ENCODE results near the gene CABP7.

The CABP7 gene

DNA sequence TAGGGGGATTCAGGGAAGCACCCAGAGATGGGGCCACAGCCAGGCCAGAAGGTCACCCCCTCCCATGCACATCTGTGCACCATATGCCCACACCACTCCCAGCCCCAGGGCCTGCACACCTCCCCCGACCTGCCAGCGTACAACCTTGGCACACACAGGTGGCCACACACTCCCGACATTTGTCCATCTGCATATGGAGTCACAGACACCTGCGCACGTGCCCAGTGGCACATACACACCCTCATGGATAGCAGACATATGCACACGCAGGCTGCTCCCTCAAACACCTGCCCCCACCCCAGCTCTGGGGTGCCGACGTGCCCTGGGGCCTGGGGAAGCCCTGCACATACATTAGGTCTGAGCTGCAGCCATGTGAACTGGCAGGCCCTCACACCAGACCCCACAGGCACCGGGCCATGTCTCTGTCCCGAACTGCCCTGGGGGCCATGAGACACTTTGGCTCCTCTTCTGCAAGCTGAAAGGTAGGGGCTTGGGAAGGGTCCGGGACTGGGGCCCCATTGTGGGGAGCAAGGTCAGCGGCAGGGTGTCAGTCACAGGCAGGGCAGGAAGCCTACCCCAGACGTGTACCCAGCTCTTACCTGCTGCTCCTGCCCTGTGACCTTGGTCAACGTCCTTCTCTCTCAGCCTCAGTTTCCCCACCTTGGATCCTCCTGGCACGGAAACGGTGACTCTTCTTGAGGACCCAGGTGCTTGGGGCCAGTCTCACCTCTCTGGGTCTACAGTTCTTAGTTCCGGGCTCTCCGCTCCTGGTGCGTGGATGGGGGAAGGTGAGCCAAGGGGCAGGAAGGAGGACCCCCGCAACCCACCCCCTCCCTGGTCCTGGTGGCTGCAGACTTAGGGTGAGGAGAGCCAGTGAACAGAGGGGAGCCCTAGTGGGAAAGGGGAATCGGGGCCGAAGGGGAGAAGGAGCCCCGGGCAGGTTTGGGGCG lies 579 bp upstream of the CABP7 start:
- Histone ChIP-seq H3K4me3 (no peak overlapping the region), H3K27me3 (peaks cover 95% of the 10 kb centered on the region)

DNA sequence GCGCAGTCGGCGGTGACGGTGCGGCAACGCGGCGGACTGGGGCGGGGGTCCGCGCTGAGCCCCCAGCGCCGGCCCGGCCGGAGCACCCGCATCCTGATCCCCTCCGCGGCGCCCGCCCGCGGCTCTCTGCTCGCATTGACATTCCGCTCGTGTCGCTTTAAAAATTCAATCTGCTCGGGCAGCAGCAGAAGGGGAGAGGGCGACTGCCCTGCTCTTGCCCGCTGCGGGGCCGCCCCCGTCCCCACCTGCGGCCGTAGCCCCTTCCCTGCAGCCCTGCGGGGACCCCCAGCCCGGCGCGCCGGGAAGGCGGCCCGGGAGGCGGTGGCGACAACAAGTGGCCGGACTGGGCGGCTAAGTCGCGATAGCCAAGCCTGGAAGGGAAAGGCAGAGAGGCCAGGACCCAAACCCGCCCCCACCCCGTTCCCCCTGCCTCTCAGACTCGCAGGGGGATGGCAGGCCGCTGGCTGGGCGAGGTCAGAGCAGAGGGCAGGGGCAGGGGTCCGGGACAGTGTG lies 1.1 kb downstream of the CABP7 start:
- Histone ChIP-seq H3K4me3 (no peak overlapping the region), H3K36me3 (no peaks in the 10 kb centered on the region), H3K27me3 (peaks cover 91% of the 10 kb centered on the region), H3K4me1 (0 out of 2 replicates have a peak, but pooled peaks cover 4% of the 10 kb centered on the region), H3K27ac (no peak overlapping the region), H3K4me2 (peak overlapping the region; percentile 34), H3K9me3 (no peaks in the 10 kb centered on the region), H3K9ac (no peak overlapping the region), H4K20me1 (peaks cover 68% of the 10 kb centered on the region; the same call in 1 of the 2 replicates)
- TF ChIP-seq Cebpa-rat (IDR thresholded peaks at IDR 0.05), result no peak

More for the DNA sequence above, 579 bp upstream of the CABP7 start:
- TF ChIP-seq Cebpa-rat (IDR thresholded peaks at IDR 0.05), result no peak
- peaks cover 73% of the 10 kb centered on the region; the same call in 1 of the 2 replicates for H4K20me1 ChIP-seq
- no peak overlapping the region for H3K4me2 ChIP-seq
- no peaks in the 10 kb centered on the region for H3K9me3 ChIP-seq
- no peak overlapping the region for H3K9ac ChIP-seq
- H3K27ac ChIP-seq, result no peak overlapping the region
- no peaks in the 10 kb centered on the region for H3K36me3 ChIP-seq
- 0 out of 2 replicates have a peak, but pooled peaks cover 4% of the 10 kb centered on the region for H3K4me1 ChIP-seq

DNA sequence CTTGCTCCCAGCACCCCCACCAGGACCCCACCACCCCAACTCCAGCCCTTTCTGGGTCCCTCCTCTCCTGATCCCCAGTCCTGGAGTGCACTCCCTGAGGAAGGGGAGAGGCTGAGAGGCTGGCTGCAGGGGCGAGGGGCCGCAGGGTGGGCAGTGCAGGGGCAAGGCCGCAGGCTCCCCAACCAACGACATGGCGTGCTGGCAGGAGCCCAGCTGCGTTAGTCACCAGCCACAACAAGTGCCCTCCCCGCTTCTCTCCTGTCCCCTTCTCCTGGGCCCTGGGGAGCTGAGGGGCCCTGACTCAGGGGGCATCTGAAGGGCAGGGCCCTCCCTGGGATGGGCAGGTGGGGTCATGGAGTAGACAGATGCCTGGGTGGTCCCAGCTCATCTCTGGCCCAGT lies 2.3 kb downstream of the CABP7 start:
- no peaks in the 10 kb centered on the region for H3K9me3 ChIP-seq
- peaks cover 68% of the 10 kb centered on the region; the same call in 1 of the 2 replicates for H4K20me1 ChIP-seq
- no peak overlapping the region for H3K27ac ChIP-seq
- H3K4me1 ChIP-seq, result peaks cover 15% of the 10 kb centered on the region; the same call in 1 of the 2 replicates
- no peak for TF ChIP-seq Cebpa-rat (IDR thresholded peaks at IDR 0.05)
- H3K4me3 ChIP-seq, result no peak overlapping the region
- H3K36me3 ChIP-seq, result no peaks in the 10 kb centered on the region
- H3K4me2 ChIP-seq, result no peak overlapping the region
- H3K27me3 ChIP-seq, result peaks cover 81% of the 10 kb centered on the region
- H3K9ac ChIP-seq, result no peak overlapping the region

DNA sequence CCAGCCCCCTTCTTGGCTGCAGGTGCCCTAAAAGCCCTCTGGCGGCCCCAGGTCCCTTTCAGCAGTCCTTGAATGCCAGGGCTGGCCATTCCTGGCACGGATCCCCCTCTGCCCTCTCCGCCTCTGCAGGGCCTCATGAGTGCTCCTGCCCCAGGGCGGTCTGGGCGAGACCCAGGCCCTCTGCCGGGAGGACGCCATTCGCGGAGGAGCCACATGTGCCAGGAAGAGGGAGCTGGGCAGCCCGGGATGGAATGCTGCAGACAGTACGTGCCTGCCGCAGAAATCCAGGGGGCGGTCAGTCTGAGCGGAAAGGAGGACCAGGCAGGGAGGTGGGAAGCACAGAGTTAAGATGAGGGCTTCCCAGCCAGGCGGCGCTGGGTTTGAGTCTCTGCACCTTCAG lies 2.8 kb downstream of the CABP7 start:
- H4K20me1 ChIP-seq, result peaks cover 64% of the 10 kb centered on the region; the same call in 1 of the 2 replicates

DNA sequence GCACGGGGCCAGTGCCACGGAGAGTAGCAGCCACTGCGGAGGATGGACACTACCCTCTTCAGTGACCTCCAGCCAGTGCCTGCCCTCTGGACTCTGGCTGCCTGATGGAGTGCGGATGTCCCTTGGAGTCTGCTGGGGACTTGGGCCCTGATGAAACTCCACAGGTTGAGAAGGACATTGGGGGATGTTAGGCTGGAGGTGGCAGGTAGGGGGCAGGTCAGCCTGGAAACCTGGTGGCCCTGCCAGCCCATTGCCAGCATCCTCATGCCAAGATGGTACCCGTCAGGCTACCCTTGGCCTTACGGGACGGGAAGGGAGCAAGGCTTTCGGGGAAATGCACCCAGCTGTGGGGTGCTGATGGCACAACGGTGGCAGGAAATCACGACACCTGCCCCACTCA lies 4.0 kb downstream of the CABP7 start:
- H3K27me3 ChIP-seq, result peaks cover 65% of the 10 kb centered on the region
- no peak overlapping the region for H3K9ac ChIP-seq
- no peaks in the 10 kb centered on the region for H3K9me3 ChIP-seq
- no peak overlapping the region for H3K4me2 ChIP-seq
- no peak for TF ChIP-seq Cebpa-rat (IDR thresholded peaks at IDR 0.05)
- H3K4me3 ChIP-seq, result no peak overlapping the region
- peaks cover 52% of the 10 kb centered on the region; the same call in 1 of the 2 replicates for H4K20me1 ChIP-seq
- H3K4me1 ChIP-seq, result peaks cover 15% of the 10 kb centered on the region; the same call in 1 of the 2 replicates
- no peak overlapping the region for H3K27ac ChIP-seq
- no peaks in the 10 kb centered on the region for H3K36me3 ChIP-seq

More for the DNA sequence above, 2.8 kb downstream of the CABP7 start:
- no peak for TF ChIP-seq Cebpa-rat (IDR thresholded peaks at IDR 0.05)
- H3K36me3 ChIP-seq, result no peaks in the 10 kb centered on the region
- H3K27me3 ChIP-seq, result peaks cover 77% of the 10 kb centered on the region
- H3K27ac ChIP-seq, result no peak overlapping the region
- no peak overlapping the region for H3K9ac ChIP-seq
- peaks cover 15% of the 10 kb centered on the region; the same call in 1 of the 2 replicates for H3K4me1 ChIP-seq
- no peak overlapping the region for H3K4me2 ChIP-seq
- H3K9me3 ChIP-seq, result no peaks in the 10 kb centered on the region
- H3K4me3 ChIP-seq, result no peak overlapping the region

DNA sequence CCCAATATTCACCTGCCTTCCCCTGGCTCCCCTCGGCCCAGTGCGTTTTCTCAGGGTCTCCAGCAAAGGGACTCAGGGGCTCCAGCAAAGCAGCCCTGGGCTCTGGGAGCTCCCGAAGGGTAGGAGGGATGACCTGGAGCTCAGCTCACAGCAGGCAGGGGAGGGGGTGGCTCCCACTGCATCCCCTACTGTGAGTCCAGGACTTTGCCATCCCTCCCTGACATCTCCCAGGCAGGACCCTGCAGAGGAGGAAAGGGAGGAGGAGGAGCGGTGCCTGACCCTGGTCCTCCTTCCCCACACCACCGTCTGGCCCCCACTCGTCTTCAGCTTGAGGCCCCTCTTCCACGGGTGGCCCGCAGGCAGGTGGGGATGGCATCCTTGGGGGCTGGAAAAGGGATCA lies 5.0 kb downstream of the CABP7 start:
- Histone ChIP-seq H3K27me3 (peaks cover 54% of the 10 kb centered on the region), H4K20me1 (peaks cover 44% of the 10 kb centered on the region; the same call in 1 of the 2 replicates), H3K4me2 (no peak overlapping the region), H3K9ac (no peak overlapping the region), H3K27ac (no peak overlapping the region), H3K9me3 (no peaks in the 10 kb centered on the region), H3K4me1 (peaks cover 15% of the 10 kb centered on the region; the same call in 1 of the 2 replicates), H3K4me3 (no peak overlapping the region), H3K36me3 (no peaks in the 10 kb centered on the region)
- no peak for TF ChIP-seq Cebpa-rat (IDR thresholded peaks at IDR 0.05)

DNA sequence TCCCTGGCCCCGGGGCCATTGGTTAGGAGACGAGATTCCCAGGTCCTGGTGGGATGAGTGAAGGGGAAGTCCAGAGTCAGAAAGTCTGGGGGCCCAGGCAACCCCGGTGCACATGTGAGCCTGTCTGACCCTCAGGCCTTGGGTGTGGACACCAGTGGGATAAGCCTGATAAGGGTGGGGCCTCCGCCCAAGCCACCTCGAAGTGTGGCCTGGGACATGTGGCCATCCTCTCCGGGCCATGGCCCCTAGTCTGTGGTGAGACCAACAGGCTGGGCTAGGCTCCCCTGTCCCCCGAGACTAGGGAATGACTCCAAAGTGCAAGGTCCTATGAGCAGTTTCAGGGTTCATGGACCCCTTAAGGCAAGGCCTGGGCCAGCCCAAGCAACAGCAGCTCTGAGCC lies 6.3 kb downstream of the CABP7 start:
- Histone ChIP-seq H3K36me3 (peaks cover 9% of the 10 kb centered on the region; the same call in 1 of the 2 replicates), H3K4me2 (peak overlapping the region; percentile 32), H3K4me1 (peaks cover 11% of the 10 kb centered on the region; the same call in 1 of the 2 replicates), H3K27me3 (peaks cover 42% of the 10 kb centered on the region), H3K27ac (no peak overlapping the region), H3K4me3 (no peak overlapping the region), H3K9ac (no peak overlapping the region), H3K9me3 (no peaks in the 10 kb centered on the region), H4K20me1 (peaks cover 34% of the 10 kb centered on the region; the same call in 1 of the 2 replicates)
- no peak for TF ChIP-seq Cebpa-rat (IDR thresholded peaks at IDR 0.05)

DNA sequence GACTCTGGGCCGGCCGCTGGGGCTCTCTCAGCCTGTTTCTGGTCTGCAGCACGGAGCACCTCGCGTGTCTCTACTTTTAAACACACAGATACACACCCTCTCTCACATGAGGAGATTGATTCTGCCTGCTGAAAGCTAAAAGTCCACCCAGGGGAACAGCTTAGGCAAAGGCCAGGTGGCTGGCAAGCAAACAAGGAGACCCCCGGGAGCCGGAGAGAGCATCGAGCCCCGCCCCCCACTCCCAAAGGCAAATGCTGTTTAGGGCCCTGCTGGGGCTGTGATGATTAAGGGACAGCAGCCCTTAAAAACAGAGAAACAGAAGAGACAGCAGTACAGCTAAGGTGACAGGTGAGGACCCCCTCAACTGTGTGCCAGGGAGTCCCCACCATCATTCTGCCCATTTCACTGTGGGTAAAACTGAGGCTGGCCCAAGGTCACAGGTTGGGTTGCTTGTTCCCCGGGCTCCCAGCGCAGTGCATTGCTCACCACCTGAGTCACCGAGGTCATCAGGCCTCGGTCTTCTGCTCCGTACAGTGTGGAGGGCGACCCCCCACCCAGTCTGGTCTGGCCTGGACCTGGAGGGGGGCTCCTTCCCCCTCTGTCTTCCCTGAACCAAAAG lies 6.8 kb downstream of the CABP7 start:
- Histone ChIP-seq H3K4me1 (peaks cover 11% of the 10 kb centered on the region; the same call in 1 of the 2 replicates), H3K27me3 (peaks cover 36% of the 10 kb centered on the region), H3K4me2 (peak overlapping the region; percentile 32), H3K27ac (no peak overlapping the region), H3K9ac (no peak overlapping the region), H4K20me1 (peaks cover 29% of the 10 kb centered on the region; the same call in 1 of the 2 replicates), H3K4me3 (no peak overlapping the region), H3K36me3 (peaks cover 12% of the 10 kb centered on the region; the same call in 1 of the 2 replicates), H3K9me3 (no peaks in the 10 kb centered on the region)
- no peak for TF ChIP-seq Cebpa-rat (IDR thresholded peaks at IDR 0.05)

DNA sequence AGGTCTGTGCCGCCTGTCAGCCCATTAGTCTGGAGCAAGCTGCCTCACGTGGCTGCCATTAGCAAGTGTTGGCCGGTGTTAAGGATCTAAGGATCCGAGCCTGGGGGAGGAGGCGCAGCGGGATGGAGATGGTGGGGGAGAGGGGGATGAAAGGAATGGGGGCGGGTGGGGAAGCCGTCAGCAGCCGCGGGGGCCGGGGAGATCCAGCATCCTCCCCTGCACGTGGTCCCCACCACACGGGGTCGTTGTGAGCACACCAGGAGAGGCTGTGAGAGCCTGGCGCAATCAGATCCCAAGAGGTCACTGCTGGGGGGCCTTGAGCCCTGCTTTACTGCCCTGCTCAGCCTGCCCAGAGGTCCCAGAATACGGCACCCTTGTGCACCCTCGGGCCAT lies 7.3 kb downstream of the CABP7 start:
- H4K20me1 ChIP-seq, result peaks cover 24% of the 10 kb centered on the region; the same call in 1 of the 2 replicates
- H3K9me3 ChIP-seq, result no peaks in the 10 kb centered on the region
- no peak for TF ChIP-seq Cebpa-rat (IDR thresholded peaks at IDR 0.05)

More for the DNA sequence above, 7.3 kb downstream of the CABP7 start:
- H3K36me3 ChIP-seq, result peaks cover 12% of the 10 kb centered on the region; the same call in 1 of the 2 replicates
- peak overlapping the region; percentile 32; the same call in 1 of the 2 replicates for H3K4me2 ChIP-seq
- H3K4me1 ChIP-seq, result peaks cover 11% of the 10 kb centered on the region; the same call in 1 of the 2 replicates
- peaks cover 31% of the 10 kb centered on the region for H3K27me3 ChIP-seq
- H3K9ac ChIP-seq, result no peak overlapping the region
- H3K27ac ChIP-seq, result no peak overlapping the region
- H3K4me3 ChIP-seq, result no peak overlapping the region

Data from BLaER1 (cell line).